ENCODE results near the gene APOBEC3H. TPM values are rescaled to one million over a fixed set of nuclear protein-coding genes. Genes with fewer than 3 reads are reported as not detected.
A peak's percentile ranks its signal among the peaks of the same experiment; 100 is the strongest.

APOBEC3H gene
- total RNA-seq, 1 donor from 2014 or later, result not detected

DNA sequence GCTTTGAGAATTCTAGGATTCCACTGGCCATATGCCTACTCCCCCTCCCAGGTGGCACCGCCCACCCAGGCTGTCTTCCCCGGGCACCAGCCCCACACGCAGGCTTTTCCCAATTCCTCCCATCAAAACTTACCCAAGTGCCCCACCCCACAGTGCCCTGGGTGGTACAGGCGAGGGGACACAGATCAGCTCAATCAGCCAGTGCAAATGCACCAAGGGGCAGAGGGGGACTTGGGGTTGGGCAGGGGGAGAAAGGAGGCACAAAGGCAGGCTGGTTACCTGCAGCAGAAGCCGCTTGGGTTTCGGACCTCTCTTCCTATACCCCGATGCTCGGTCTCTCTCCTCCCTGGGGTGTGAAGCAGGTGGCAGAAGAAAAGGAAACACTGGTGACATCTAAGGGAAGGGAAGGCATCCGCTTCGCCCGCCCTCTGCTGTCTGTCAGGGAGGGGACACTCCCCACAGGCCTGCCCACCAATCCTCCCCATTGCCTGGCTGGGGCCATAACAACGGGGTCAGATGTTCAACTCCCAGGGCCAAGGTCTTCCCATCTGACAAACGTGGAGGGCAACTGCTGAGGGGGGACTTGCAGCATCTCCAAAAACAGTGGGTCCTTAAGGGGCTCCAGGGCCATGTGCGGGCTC, 41.4 kb downstream of the APOBEC3H start:
- DNase-seq, result no peak

DNA sequence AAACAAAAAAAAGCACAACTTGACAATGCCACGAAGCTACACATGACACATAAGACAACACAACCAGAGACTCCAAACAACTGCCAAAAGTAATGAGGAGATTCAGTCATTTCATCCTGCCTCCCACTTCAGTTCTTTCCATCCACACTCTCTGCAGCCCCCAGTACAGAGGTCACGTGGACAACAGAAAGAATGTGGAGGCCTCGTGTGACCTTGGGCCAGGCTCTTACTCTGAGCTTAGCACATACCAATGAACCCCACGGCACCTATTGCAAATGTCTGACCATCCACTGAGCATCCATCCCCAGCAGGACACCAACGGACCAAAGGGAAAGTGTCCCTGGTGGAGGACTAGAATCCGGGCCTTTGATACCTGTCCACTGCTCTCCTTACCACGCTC, 42.9 kb downstream of the APOBEC3H start:
- DNase-seq, result no peak

DNA sequence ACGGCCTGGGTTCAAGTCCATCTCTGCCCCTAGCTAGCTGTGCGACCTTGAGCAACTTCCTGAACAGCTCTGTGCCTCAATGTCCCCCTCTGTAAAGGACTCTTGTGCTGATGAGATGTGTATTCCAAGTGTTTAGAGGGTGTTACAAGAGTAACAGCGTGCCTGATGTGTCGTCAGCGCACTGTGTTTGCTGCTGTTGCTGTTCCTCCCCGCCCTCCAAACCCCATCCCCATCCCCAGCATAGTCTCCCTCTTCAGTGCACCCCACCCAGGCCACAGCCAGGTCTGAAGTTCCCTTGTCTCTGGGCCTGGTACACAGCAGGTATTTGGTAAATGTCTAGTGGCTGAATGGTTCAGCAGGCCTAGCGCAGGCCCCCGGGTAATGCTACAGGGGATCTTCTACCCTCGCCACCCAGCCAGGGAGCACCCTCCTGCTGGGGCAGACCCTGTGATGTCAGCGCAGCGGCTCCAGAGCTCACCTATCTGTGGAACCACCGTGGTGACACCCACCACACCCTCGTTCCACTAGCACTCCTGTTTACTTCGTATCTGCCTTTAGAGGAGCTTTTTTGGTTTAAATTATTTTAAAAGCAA, 45.1 kb downstream of the APOBEC3H start:
- no peak for DNase-seq

DNA sequence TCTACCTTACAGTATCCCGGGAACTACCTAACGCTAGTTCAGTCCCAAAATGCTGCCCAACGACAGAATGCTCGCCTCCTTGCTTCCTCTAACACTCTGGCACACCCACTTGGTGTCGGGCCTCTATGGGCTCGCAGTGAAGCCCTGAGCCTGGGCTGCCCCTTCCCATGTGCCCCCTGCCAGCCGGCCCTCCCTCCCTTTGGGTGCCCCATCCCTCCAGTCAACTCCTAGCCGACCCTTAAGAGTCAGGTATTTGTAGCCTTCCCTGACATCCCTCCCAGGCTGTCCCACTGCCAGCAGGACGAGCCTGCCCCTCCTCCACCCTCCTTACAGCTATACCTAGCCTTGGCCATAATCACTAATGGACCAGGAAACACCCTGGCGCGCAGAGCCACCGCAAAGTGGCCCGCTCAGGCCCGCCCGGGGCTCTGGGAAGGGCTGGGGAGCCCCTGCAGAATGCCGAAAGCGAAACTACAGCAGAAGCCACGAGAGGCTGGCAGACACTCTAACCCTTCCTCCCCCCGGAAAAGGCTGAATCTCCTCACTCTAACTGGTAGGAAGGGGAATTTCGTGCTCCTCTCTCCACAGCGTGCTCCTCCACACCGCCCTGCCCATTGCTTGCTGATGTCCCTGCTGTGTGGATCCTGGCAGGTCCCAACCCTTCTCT, 47.2 kb downstream of the APOBEC3H start:
- peak; percentile 37 for DNase-seq

DNA sequence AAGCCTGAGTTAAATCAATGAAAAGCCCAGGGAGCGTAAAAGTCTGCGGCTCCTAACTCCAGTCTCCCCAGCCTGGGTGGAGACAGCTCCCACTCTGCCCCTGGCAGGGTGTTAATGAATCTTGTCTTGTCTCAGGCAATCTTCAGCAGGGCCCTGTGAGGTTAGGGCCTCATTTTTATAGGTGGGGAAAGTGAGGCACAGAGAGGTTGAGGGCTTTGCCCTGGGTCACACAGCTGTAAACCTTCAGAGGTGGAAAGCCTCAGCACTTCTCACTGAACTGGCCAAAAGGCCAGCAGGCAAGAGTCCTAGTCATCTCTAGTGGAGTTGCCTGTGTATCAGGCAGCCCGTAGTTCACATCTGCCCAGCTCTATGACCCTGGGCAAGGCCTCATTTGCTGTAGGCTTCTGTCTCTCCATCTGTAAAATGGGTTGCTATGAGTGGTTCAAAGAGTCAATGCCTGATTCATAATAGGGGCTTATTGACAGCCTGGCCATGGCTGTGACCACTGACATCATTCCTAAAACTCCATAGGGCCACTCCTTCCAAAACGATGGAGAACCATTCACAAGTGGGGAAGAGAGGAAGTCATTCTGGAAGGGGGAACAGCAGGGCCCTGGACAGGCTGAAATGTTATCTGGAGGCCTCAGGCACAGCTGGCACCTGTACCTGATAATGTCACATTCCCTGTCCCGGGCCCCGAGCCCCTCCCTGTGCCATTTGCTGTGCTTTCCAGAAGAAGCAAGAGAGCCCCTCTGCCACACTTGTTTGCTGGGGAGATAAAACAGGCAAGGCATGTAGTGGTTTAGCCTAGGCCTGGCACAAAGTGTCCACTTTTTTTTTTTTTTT, 49.4 kb downstream of the APOBEC3H start:
- no peak for DNase-seq

DNA sequence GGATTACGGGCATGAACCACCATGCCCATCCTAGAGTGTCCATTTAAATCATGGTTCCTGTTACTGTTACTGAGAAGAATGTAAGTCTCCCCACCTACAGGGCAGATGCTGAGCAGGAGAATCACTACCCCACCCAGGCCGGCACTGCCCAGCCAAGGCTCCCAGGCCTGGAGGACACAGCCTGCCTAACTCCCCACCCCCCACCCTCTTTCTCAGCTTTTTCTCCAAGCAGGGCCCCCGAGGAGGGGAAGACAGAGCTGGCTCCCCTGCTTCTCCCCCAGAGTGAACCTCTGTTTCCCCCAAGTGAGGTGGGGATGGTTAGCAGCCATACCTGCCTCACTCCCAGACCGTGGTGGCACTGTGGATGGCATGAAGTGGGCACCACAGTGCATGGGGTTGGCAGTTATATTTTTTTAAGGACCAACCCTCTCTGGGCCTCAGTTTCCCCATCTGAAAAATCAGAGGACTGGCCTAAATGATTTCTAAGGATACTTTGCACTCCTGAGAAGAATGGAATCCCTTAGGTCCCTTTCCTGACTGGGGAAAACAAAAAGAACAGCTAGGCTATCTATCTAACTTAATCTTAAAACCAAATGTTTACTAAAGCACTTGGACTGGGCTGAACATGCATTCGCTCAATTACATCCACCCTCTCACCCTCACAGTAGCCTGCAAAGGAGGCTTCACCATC, 50.4 kb downstream of the APOBEC3H start:
- no peak for DNase-seq

DNA sequence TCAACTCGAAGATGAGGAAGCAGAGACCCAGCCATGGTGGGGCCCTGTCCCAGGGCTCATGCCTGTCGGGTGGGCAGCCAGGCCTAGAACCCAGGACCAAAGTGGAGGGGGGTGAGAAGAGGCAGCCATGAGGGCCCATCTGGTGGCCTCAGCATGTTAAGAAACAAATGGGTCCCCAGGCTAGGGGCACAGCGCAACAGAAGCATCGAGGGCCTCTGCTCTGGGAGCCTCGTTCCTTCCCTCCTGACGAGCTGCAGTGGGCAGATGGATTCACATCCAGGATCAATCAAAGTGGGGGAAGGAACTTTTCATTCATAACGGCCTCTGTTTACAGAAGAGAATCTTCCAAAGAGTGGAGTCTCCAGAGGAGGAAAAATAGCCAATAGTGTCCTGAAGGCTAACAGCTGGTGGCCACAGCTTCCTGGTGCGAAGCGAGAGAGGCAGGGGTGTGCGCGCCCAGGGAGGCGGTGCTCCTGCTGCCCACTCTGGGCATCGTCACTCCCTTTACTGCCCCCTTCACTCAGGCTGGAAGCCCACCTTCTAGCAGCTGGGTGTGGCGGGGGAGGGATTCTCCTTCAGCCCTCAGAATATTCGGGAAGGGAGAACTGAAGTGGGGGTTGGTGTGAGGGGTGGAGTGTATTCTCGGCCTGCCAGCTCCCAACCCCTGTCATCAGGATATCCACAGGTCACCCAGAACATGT, 51.1 kb downstream of the APOBEC3H start:
- DNase-seq, result no peak

DNA sequence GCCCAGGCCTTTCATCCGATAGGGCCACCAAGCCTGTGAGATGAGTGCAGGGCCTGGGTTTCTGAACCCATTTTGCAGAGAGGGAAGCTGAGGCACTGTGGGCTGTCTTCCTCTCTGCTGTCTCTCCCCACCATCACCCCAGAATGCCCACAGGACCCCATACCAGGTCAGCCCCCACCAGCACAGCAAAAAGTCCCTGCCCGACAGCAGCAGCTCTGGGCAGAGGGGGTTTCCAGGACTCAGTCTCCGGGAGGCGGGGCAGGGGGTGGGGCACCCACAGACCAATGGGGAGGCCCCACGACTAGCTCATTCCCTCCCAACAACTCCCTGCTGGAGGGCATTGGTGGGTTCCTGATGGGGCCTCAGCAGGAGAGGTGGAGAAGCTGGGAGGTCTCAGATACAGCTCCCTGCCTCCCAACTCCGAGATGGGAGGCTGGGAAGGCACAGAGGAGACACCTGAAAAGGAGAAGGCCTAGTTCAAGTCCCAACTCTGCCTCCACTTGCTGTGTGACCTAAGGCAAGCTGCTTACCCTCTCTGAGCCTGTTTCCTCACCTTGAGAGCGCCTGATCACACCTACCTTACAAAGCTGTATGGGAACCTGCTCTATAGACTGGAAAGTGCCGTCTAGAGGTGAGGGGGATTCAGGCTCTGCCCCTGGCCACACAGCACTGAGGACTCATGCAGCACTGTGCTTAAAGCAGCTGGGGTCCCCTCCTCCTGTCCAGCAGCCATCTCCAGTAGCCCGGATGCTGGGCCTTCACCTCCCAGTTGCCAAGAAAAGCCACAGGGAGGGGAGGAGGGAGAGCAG, 51.9 kb downstream of the APOBEC3H start:
- DNase-seq, result peak; percentile 37

DNA sequence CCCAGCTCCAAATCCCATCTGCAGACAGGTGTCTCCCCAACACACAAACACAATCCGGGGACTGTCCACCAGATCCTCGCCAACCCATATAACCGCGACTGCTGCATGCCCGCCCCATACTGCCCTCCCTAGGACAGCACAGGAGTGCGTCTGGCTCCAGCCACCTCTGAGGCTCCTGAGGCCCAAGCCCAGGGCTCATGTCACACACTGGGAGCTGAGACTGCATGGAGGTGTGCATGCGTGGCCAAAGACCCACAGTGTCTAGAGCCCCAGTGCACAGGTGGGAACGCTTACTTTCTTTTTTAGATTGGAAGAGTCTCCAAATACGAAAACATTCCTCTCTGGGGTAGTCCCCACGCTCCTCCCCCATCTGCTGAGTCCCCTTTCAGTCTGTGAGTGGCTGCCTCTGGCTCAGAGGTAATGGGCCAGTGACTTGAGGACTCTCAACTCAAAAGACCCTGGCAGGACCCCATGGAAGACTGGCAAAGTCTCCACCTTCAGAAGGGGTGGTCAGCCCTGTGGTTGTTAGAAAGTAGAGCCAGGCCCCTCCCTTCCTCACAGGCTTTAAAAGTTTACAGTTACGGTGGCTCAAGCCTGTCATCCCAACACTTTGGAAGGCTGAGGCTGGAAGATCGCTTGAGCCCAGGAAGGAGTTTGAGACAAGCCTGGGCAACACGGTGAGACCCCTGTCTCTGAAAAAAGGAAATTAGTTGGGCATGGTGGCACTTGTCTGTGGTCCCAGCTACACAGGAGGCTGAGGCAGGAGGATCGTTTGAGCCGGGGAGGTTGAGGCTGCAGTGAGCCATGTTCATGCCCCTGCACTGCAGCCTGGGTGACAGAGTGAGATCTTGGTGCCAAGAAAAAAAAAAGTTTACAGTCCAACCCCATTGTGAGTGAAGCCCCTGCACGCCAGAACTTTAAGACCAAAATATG, 53.1 kb downstream of the APOBEC3H start:
- DNase-seq, result no peak

DNA sequence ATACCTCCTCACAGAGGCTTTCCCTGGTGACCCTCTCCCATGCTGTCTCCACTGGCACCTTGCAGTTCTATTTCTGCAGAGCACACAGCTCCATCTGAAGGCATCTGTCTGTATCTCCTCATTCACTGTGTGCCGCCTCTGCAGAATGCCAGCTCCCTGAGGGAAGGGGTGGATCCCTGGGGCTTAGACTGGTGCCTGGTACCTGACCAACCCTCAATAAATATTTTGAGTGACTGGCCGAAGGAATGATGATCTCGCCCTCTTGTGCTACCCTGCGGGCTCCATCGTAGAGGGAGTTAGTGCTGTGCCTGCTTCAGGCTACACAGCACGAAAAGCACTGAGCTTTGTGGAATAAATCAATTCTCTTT, 53.8 kb downstream of the APOBEC3H start:
- no peak for DNase-seq

DNA sequence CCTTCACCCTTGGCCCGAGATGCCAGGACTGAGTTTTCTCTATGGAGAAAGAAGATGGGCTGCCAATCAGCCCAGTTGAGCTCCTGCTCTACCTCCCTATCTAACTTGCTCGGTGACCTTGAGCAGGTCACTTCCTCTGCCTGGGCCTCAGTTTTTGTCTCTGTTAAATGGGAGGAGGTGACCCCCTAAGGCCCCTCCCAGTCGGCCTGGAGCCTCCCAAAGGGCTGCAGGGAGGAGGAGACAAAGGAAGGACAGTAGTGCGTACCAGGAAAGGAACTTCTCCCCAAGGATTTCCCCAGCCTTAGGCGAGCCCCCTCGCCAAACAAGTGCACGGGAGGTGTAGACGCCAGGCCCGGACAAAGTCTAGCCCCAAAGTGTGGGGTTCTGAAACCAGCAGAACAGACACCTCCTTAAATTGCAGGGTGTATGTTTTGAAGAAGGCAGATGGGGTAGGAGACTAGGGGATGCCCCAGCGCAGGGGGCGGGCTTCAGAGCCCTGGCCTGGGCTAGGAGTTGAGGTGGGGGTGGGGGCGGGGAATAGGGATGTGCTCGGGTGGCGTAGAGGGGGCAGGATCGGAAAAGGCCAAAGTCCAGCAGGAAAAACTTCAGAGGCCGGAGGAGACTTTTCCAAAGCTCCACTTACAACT, 54.4 kb downstream of the APOBEC3H start:
- no peak for DNase-seq

DNA sequence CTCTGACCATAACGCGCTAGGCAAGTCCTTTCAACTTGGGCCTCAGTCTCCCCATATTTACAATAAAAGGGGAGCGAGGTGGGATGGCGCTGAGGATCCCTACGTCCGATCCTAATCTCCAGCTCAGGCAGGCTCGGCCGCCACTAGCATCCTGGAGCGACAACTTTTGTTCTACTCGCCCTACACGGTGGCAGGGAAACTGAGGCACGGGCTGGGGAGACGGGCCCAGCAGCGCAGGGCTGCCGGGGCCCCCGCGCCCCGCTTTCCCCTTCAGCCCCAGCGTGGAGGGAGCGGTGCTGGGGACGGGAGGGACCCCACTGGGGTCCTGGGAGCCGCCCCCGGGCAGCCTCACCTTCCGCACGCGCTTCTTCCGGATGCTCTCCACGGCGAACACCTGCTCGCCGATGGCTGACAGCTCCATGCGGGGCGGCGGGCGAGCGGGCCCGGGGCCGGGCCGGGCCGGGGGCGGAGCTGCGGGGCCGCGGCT, 55.0 kb downstream of the APOBEC3H start:
- no peak for DNase-seq

DNA sequence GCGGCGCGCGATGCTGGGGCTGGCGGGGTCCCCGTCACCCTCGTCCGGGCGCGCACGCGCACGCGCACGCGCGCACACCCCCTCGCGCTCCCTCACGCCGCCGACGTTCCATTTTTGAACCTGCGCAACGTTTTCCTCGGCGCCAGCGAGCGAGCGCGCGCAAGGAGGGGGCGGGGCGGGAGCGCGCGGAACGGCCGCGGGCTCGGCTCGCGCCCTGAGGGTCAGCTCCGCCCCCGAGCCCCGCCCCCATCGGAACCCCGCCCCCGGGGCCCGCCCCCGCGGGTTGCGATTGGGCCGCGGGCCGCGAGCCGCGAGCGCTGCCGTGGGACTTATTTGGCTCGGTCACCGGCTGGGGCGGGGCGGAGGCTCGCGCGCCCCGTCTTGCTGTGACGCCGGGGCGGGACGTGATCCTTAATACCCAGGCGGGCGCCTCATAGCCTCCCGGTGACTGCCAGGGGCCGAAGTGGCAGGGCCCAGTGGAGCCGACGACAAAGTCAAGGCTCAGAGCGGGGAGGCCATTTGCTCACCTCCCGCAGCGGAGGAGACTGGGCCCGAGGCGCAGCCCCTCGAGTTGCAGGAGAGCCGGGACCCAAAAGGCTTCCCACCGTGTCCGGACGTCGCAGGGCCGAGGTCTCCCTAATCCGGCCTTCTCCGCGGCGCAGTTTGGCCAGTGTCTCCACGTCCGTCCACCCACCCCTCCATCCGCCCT, 55.6 kb downstream of the APOBEC3H start, which contains the start of gene CBX7:
Gene CBX7 (minus strand): TSS at position 170 of the 709 bp plus-strand sequence. CDS start 236 bp downstream, outside the sequence.
- DNase-seq, result peak; percentile 87

DNA sequence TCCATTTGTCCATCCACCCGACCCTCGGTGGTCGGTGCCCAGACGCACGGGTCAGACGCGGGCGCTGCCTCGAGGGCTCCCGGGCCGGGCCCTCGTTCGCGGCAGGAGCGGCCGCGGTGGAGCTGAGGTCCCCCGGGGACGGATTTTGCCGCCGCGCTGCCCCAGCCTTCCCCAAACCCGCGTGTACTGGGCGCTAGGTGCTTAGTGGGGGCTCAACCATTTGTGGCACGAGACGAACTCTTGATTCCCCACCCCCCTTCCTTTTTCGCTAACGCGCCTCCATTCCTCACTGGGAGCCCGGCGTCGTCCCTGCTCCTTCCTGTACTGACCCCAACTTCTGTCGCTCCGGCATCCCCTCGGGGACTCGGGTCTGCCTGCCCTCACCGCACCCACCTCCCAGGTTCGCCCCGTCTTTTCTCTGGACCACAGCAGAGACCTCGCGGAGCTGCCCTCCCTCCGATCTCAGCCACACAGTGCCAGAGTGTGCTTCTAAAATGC, 56.2 kb downstream of the APOBEC3H start:
- no peak for DNase-seq

Data from dermis blood vessel endothelial cell (primary cell).